ENCODE results near the gene NRG3. TPM values are rescaled to one million over a fixed set of nuclear protein-coding genes. Genes with fewer than 3 reads are reported as not detected.

NRG3 gene
- total RNA-seq, 1 experiment from 2014 or later: 0.08 TPM

DNA sequence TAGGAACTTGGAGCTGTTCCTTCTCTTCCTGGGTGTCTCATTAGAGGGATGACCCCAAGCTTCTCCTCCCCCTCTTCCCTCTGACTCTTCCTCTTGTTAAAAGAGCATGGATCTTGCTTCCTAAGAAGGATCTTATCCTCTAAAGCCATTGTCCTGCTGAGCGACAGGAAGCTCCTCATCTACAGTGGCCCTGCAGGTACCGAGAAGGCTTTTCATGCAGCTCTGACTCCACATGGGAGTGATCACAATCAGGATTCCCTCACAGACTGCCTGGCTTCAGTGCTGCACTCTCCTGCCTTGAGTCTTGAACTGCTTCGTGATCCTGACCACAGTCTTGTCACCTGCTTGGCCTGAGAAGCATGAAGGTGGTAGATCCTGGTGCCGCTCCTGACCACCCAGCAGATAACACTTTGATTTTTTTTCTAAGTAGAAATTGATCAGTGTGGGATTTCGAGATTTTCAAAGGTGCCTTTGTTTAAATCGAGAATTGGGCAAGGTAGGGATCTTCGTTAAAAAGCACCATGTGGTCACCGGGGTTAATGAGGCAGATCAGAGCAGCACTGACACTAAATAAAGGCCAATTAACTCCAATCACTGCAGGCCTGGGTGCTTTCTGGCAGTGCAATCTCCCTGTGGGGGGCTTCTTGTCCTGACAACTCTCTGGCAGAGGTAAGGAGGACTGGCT lies 376.4 kb downstream of the NRG3 start:
- CTCF ChIA-PET: no interaction called here
- intact Hi-C loops (cut with micrococcal nuclease; ENCODE audit: unreplicated experiment) (no loop called here), in situ Hi-C loops (cut with HindIII; ENCODE audit: low pct_unique_long_range_greater_than_20kb, low sequenced_read_pairs) (no loop called here)
- no peaks in the 10 kb centered on the region for H3K4me1 ChIP-seq (ENCODE audit: control insufficient read depth, insufficient read depth, low read length)
- no peaks in the 10 kb centered on the region for H3K27me3 ChIP-seq (ENCODE audit: control insufficient read depth, insufficient read depth, low read length)
- DNase-seq (ENCODE audit: low read depth, low spot score) (no peak), ATAC-seq (no peak)
- no peaks in the 10 kb centered on the region for H3K9me3 ChIP-seq (ENCODE audit: control insufficient read depth, insufficient read depth, low read depth, low read length)
- no peak overlapping the region for H3K4me3 ChIP-seq (ENCODE audit: low read depth in 2 of 2, low read length in 2 of 2)
- TF ChIP-seq, protein P1, sequence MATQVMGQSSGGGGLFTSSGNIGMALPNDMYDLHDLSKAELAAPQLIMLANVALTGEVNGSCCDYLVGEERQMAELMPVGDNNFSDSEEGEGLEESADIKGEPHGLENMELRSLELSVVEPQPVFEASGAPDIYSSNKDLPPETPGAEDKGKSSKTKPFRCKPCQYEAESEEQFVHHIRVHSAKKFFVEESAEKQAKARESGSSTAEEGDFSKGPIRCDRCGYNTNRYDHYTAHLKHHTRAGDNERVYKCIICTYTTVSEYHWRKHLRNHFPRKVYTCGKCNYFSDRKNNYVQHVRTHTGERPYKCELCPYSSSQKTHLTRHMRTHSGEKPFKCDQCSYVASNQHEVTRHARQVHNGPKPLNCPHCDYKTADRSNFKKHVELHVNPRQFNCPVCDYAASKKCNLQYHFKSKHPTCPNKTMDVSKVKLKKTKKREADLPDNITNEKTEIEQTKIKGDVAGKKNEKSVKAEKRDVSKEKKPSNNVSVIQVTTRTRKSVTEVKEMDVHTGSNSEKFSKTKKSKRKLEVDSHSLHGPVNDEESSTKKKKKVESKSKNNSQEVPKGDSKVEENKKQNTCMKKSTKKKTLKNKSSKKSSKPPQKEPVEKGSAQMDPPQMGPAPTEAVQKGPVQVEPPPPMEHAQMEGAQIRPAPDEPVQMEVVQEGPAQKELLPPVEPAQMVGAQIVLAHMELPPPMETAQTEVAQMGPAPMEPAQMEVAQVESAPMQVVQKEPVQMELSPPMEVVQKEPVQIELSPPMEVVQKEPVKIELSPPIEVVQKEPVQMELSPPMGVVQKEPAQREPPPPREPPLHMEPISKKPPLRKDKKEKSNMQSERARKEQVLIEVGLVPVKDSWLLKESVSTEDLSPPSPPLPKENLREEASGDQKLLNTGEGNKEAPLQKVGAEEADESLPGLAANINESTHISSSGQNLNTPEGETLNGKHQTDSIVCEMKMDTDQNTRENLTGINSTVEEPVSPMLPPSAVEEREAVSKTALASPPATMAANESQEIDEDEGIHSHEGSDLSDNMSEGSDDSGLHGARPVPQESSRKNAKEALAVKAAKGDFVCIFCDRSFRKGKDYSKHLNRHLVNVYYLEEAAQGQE (IDR thresholded peaks at IDR 0.05; ENCODE audit: insufficient read depth in 1 of 2, low read depth in 2 of 2, low read length in 1 of 2): no peak
- TF ChIP-seq TCF7L2 (IDR thresholded peaks at IDR 0.05; ENCODE audit: low read depth, low read length): no peak
- TF ChIP-seq SIN3A (IDR thresholded peaks at IDR 0.05; ENCODE audit: borderline replicate concordance, insufficient read depth, low read depth, low read length): no peak
- no peak for TF ChIP-seq POLR2AphosphoS5 (IDR thresholded peaks at IDR 0.05; ENCODE audit: low read depth, low read length)
- TF ChIP-seq, protein P2, sequence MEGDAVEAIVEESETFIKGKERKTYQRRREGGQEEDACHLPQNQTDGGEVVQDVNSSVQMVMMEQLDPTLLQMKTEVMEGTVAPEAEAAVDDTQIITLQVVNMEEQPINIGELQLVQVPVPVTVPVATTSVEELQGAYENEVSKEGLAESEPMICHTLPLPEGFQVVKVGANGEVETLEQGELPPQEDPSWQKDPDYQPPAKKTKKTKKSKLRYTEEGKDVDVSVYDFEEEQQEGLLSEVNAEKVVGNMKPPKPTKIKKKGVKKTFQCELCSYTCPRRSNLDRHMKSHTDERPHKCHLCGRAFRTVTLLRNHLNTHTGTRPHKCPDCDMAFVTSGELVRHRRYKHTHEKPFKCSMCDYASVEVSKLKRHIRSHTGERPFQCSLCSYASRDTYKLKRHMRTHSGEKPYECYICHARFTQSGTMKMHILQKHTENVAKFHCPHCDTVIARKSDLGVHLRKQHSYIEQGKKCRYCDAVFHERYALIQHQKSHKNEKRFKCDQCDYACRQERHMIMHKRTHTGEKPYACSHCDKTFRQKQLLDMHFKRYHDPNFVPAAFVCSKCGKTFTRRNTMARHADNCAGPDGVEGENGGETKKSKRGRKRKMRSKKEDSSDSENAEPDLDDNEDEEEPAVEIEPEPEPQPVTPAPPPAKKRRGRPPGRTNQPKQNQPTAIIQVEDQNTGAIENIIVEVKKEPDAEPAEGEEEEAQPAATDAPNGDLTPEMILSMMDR (IDR thresholded peaks at IDR 0.05): no peak
- H3K36me3 ChIP-seq (ENCODE audit: control insufficient read depth, insufficient read depth, low read length): no peaks in the 10 kb centered on the region
- no TSS peak for BruUV-seq (replicated peaks)
- H3K27ac ChIP-seq (ENCODE audit: low read length): no peak overlapping the region
- POLR2A ChIA-PET: no interaction called here

DNA sequence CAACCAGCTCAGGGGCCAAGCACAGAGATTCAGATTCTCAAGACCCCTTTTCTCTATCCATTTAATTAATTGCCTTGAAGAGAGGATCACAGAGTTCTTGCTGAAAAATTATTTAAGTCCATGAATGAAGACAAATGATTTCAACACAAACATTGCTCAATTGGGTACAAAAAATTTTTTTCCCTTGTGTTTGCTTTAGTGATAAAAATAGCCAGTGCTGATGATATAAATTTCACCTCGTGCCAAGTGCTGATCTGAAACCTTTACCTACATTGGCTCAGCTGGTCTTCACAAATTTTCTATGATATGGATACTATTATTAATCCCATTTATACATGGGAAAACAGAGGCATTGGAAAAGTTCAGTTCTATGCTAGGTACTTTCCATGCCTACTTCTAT lies 377.1 kb downstream of the NRG3 start:
- DNase-seq (ENCODE audit: low read depth, low spot score) (no peak), ATAC-seq (no peak)
- BruUV-seq (replicated peaks): no TSS peak
- no peaks in the 10 kb centered on the region for H3K4me1 ChIP-seq (ENCODE audit: control insufficient read depth, insufficient read depth, low read length)
- no peak for TF ChIP-seq SIN3A (IDR thresholded peaks at IDR 0.05; ENCODE audit: borderline replicate concordance, insufficient read depth, low read depth, low read length)
- TF ChIP-seq TCF7L2 (IDR thresholded peaks at IDR 0.05; ENCODE audit: low read depth, low read length): no peak
- TF ChIP-seq, protein P1 (IDR thresholded peaks at IDR 0.05; ENCODE audit: insufficient read depth in 1 of 2, low read depth in 2 of 2, low read length in 1 of 2): no peak
- no peak for TF ChIP-seq POLR2AphosphoS5 (IDR thresholded peaks at IDR 0.05; ENCODE audit: low read depth, low read length)
- TF ChIP-seq, protein P2 (IDR thresholded peaks at IDR 0.05): no peak
- no peaks in the 10 kb centered on the region for H3K36me3 ChIP-seq (ENCODE audit: control insufficient read depth, insufficient read depth, low read length)
- ChIA-PET POLR2A (no interaction called here), CTCF (no interaction called here)
- no peaks in the 10 kb centered on the region for H3K27me3 ChIP-seq (ENCODE audit: control insufficient read depth, insufficient read depth, low read length)
- in situ Hi-C loops (cut with HindIII; ENCODE audit: low pct_unique_long_range_greater_than_20kb, low sequenced_read_pairs) (no loop called here), intact Hi-C loops (cut with micrococcal nuclease; ENCODE audit: unreplicated experiment) (no loop called here)
- no peaks in the 10 kb centered on the region for H3K9me3 ChIP-seq (ENCODE audit: control insufficient read depth, insufficient read depth, low read depth, low read length)
- no peak overlapping the region for H3K4me3 ChIP-seq (ENCODE audit: low read depth in 2 of 2, low read length in 2 of 2)
- no peak overlapping the region for H3K27ac ChIP-seq (ENCODE audit: low read length)

Data from Panc1 (cell line).